ENCODE results near the gene AFF3. TPM values are rescaled to one million over a fixed set of nuclear protein-coding genes. Genes with fewer than 3 reads are reported as not detected.

Gene AFF3
- total and polyA plus RNA-seq, 2 of the 13 experiments (the other 11 are each of a cell fraction or from before 2014, with no cell fraction given), result not detected

- Histone ChIP-seq H3K79me2 (ENCODE audit: insufficient read depth, low read length) (no peaks in the 10 kb centered on the region), H3K36me3 (replicated peaks in 1 of 2; ENCODE audit: control insufficient read depth in 1 of 2, insufficient read depth in 2 of 2, low read length in 2 of 2) (no peaks in the 10 kb centered on the region), H2AFZ (ENCODE audit: low read length) (no peak overlapping the region), H3K4me2 (ENCODE audit: low read depth, low read length) (no peak overlapping the region), H4K20me1 (ENCODE audit: insufficient read depth, low read length) (no peaks in the 10 kb centered on the region), H3K4me3 (replicated peaks in 1 of 3; ENCODE audit: insufficient read depth in 1 of 3, low read depth in 2 of 3, low read length in 3 of 3) (no peak overlapping the region), H3K9ac (ENCODE audit: insufficient read depth, low read depth, low read length) (no peak overlapping the region), H3K9me3 (ENCODE audit: low read length) (no peaks in the 10 kb centered on the region), H3K4me1 (ENCODE audit: insufficient read depth, low read length) (no peaks in the 10 kb centered on the region), H3K27ac (ENCODE audit: extremely low read length, insufficient read depth, low read length) (no peak overlapping the region), H3K27me3 (ENCODE audit: control insufficient read depth in 1 of 2, insufficient read depth in 2 of 2, low read length in 2 of 2) (no peaks in the 10 kb centered on the region; a peak in 1 of 5 replicates)
- WGBS (ENCODE audit: low lambda C conversion rate), result 41% methylated on average over 5 of the region's 5 CpGs
- DNase-seq (ENCODE audit: low spot score), result no peak
- ChIA-PET CTCF (ENCODE audit: low intra/inter-chr PET ratio, low total read pairs) (no interaction called here), POLR2A (no interaction called here)
- intact Hi-C loops (cut with micrococcal nuclease; ENCODE audit: unreplicated experiment), result no loop called here
- in situ Hi-C loops (cut with HindIII; ENCODE audit: extremely low pct_ligation_motif_present, low pct_unique_long_range_greater_than_20kb), result no loop called here
- BruUV-seq (replicated peaks), result no TSS peak
- no peak for TF ChIP-seq ZFP82 (CRISPR knock-in tag; IDR thresholded peaks at IDR 0.05; ENCODE audit: borderline replicate concordance)
- no peak for TF ChIP-seq MAFG (CRISPR knock-in tag; IDR thresholded peaks at IDR 0.05)
- TF ChIP-seq ZNF484 (CRISPR knock-in tag; IDR thresholded peaks at IDR 0.05; ENCODE audit: borderline replicate concordance, low read depth), result no peak
- no peak for FAIRE-seq
- ATAC-seq, result no peak
These were observed 38.1 kb upstream of the AFF3 start for GRCh38 chr2:100180503-100180902.

- intact Hi-C loops (cut with micrococcal nuclease; ENCODE audit: unreplicated experiment), result no loop called here
These were observed 37.4 kb upstream of the AFF3 start for GRCh38 chr2:100179806-100180205.

More at GRCh38 chr2:100179806-100180205, 37.4 kb upstream of the AFF3 start:
- Histone ChIP-seq H2AFZ (ENCODE audit: low read length) (no peak overlapping the region), H3K9ac (ENCODE audit: insufficient read depth, low read depth, low read length) (no peak overlapping the region), H3K79me2 (ENCODE audit: insufficient read depth, low read length) (no peaks in the 10 kb centered on the region), H3K4me3 (replicated peaks in 1 of 3; ENCODE audit: insufficient read depth in 1 of 3, low read depth in 2 of 3, low read length in 3 of 3) (no peak overlapping the region), H3K9me3 (ENCODE audit: low read length) (no peaks in the 10 kb centered on the region), H4K20me1 (ENCODE audit: insufficient read depth, low read length) (no peaks in the 10 kb centered on the region), H3K4me2 (ENCODE audit: low read depth, low read length) (no peak overlapping the region), H3K36me3 (replicated peaks in 1 of 2; ENCODE audit: control insufficient read depth in 1 of 2, insufficient read depth in 2 of 2, low read length in 2 of 2) (no peaks in the 10 kb centered on the region), H3K27me3 (ENCODE audit: control insufficient read depth in 1 of 2, insufficient read depth in 2 of 2, low read length in 2 of 2) (no peaks in the 10 kb centered on the region; a peak in 2 of 5 replicates), H3K4me1 (ENCODE audit: insufficient read depth, low read length) (no peaks in the 10 kb centered on the region), H3K27ac (ENCODE audit: extremely low read length, insufficient read depth, low read length) (no peak overlapping the region)
- DNase-seq (ENCODE audit: low spot score) (no peak), FAIRE-seq (no peak), ATAC-seq (no peak)
- POLR2A ChIA-PET, result no interaction called here
- no TSS peak for BruUV-seq (replicated peaks)
- WGBS (ENCODE audit: low lambda C conversion rate), result 22% methylated on average over 2 of the region's 2 CpGs
- CTCF ChIA-PET (ENCODE audit: low intra/inter-chr PET ratio, low total read pairs), result no interaction called here
- in situ Hi-C loops (cut with HindIII; ENCODE audit: extremely low pct_ligation_motif_present, low pct_unique_long_range_greater_than_20kb), result no loop called here
- TF ChIP-seq THYN1 (CRISPR knock-in tag; IDR thresholded peaks at IDR 0.05; ENCODE audit: borderline replicate concordance, low read depth) (no peak), ZNF598 (CRISPR knock-in tag; IDR thresholded peaks at IDR 0.05; ENCODE audit: borderline replicate concordance) (no peak), NCOA5 (CRISPR knock-in tag; IDR thresholded peaks at IDR 0.05) (no peak), HCFC1 (IDR thresholded peaks at IDR 0.05; ENCODE audit: low read depth, low read length) (no peak), U2AF1 (optimal IDR thresholded peaks at IDR 0.05; ENCODE audit: low read depth, low read length) (no peak), ZNF816 (CRISPR knock-in tag; IDR thresholded peaks at IDR 0.05; ENCODE audit: borderline replicate concordance) (no peak), CBFB (CRISPR knock-in tag; IDR thresholded peaks at IDR 0.05) (no peak), HOXA3 (CRISPR knock-in tag; IDR thresholded peaks at IDR 0.05) (no peak), CCAR2 (optimal IDR thresholded peaks at IDR 0.05; ENCODE audit: low read depth, low read length) (no peak), NCOA2 (CRISPR knock-in tag; IDR thresholded peaks at IDR 0.05) (no peak), TBX2 (CRISPR knock-in tag; IDR thresholded peaks at IDR 0.05; ENCODE audit: borderline replicate concordance) (no peak)
- TF ChIP-seq, protein P1, sequence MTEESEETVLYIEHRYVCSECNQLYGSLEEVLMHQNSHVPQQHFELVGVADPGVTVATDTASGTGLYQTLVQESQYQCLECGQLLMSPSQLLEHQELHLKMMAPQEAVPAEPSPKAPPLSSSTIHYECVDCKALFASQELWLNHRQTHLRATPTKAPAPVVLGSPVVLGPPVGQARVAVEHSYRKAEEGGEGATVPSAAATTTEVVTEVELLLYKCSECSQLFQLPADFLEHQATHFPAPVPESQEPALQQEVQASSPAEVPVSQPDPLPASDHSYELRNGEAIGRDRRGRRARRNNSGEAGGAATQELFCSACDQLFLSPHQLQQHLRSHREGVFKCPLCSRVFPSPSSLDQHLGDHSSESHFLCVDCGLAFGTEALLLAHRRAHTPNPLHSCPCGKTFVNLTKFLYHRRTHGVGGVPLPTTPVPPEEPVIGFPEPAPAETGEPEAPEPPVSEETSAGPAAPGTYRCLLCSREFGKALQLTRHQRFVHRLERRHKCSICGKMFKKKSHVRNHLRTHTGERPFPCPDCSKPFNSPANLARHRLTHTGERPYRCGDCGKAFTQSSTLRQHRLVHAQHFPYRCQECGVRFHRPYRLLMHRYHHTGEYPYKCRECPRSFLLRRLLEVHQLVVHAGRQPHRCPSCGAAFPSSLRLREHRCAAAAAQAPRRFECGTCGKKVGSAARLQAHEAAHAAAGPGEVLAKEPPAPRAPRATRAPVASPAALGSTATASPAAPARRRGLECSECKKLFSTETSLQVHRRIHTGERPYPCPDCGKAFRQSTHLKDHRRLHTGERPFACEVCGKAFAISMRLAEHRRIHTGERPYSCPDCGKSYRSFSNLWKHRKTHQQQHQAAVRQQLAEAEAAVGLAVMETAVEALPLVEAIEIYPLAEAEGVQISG (CRISPR knock-in tag; IDR thresholded peaks at IDR 0.05), result no peak

Data from HepG2 (cell line).